Choroid plexus epithelial cell (primary cell): ENCODE measurements around the gene KMT5B.

Source experiments
- DNase-seq: peaks from one replicate; pipeline ENCODE4 v3.0.0-alpha.2; 2010; ENCODE audit warnings: low read depth
- H3K4me3 ChIP-seq: 2 replicates; pipeline ENCODE4 v1.5.1; 2011; ENCODE audit warnings: low read depth, mild to moderate bottlenecking, control low read depth, low read length, moderate library complexity
- TF ChIP-seq, protein P1 (sequence below): conservative IDR thresholded peaks from 2 replicates; pipeline ENCODE4 v1.5.1; 2011; ENCODE audit warnings: low read depth, mild to moderate bottlenecking, control low read depth, inconsistent platforms, low read length, moderate library complexity

KMT5B gene

DNA sequence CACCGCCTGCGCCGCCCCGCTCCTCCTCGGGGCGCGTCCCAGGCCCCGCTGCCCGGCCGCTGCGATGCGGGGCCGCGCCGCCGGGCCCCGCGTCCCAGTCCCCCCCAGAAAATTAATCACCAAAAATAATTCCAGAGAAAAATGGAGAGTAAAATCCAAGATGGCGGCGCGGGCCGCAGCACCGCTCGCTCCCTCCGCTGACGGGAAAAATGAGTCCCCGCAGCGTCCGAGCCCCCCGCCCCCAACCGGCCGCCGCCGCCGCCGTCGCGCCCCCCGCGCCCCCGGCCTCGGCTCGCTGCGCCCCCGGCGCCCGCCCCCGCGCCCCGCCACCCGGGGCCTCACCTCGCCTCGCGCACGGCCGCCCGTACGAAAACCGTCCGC is at the start of gene KMT5B:
Gene KMT5B (minus strand): TSS at position 162 of the 381 bp plus-strand sequence. CDS start 23,220 bp downstream, outside the sequence.
- peak; percentile 68 for DNase-seq
- peak within 1 kb of the TSS; percentile 95 for H3K4me3 ChIP-seq
- TF ChIP-seq, protein P1, sequence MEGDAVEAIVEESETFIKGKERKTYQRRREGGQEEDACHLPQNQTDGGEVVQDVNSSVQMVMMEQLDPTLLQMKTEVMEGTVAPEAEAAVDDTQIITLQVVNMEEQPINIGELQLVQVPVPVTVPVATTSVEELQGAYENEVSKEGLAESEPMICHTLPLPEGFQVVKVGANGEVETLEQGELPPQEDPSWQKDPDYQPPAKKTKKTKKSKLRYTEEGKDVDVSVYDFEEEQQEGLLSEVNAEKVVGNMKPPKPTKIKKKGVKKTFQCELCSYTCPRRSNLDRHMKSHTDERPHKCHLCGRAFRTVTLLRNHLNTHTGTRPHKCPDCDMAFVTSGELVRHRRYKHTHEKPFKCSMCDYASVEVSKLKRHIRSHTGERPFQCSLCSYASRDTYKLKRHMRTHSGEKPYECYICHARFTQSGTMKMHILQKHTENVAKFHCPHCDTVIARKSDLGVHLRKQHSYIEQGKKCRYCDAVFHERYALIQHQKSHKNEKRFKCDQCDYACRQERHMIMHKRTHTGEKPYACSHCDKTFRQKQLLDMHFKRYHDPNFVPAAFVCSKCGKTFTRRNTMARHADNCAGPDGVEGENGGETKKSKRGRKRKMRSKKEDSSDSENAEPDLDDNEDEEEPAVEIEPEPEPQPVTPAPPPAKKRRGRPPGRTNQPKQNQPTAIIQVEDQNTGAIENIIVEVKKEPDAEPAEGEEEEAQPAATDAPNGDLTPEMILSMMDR: no peak

DNA sequence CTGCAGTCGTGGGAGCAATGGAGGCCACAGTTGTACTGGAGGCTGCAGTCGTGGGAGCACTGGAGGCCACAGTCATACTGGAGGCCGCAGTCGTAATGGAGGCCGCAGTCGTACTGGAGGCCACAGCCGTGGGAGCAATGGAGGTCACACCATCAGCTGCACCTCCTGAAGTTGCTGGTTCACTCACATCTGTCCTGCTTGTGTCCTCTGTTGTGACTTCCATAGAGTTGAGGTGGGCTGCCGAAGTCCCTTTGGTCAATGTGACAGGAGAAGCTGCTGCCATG is 49.4 kb upstream of the KMT5B start:
- DNase-seq: no peak
- TF ChIP-seq, protein P1: no peak
- H3K4me3 ChIP-seq: no peak overlapping the region

DNA sequence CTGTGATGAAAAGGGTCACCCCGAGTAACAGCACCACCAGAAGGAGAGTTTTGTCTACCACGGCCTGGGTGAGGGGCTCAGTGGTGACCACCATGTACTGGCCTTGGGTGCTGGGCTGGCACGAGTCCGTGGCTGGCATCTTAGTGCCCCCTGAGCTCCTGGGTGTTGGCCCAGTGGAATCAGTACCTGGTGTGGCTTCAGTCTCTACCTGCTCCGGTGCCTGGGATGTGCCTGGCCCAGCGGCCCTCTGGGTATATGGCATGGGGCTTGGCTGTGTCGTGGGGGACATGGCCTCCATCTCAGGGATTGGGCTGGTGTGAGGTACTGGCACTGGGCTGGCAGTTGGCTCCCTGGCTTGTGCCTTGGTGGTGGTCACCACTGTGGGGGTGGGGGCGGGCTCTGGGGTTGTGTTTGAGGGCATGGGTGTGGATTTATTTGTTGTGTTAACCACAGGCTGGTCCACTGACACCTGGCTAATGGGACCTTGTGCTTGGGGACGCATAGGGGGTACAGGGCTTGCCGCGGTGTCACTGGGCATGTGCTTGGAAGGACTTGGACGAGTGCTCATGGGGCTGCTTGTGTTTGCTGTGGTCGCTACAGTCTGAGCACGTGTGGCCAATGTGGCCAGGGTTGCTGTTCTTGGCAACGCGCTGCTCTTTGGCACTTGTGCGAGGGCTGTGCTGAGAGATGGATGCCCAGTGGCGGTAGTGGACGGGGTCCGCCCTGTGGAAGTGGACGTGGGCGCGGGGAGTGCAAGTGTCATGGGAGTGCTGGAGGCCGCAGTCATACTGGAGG is 48.9 kb upstream of the KMT5B start:
- no peak for DNase-seq
- no peak overlapping the region for H3K4me3 ChIP-seq
- TF ChIP-seq, protein P1: no peak

DNA sequence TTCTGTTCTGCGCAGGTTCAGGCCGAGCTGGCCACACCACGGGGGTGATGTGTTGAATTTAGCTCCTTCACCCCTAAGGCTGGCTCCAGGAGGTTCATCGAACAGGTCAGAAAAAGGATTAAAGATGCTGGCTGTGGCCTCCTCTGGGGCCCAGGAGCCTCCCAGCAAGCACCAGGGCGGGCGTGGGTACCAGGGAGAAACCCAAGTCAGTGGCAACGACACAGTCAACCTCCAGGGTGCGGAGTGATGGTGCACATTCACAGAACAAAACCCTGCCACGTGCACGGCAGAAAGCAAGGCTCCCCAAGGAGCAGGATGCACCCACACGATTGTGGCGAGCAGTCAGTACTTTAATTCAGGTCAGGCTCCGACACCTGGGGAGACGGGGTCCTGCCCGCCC is 47.9 kb upstream of the KMT5B start:
- TF ChIP-seq, protein P1: no peak
- DNase-seq: no peak

DNA sequence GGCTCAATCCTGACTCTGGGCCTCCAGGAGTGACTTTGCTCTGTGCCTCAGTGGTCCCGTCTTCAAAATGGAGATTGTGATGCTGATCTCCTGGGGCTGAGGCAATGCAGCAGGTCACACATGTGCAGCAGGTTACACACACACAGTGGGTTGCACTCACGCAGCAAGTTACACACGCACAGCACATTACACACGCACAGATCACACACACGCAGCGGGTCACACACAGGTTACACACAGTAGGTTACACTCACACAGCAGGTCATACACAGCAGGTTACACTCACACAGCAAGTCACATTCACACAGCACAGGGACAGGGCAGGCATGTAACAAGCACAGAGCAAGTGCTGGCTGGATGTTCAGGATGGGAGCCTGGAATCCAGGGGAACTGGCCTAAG is 47.4 kb upstream of the KMT5B start:
- TF ChIP-seq, protein P1: no peak
- DNase-seq: no peak
- no peak overlapping the region for H3K4me3 ChIP-seq

More for the DNA sequence above, 47.9 kb upstream of the KMT5B start:
- no peak overlapping the region for H3K4me3 ChIP-seq

DNA sequence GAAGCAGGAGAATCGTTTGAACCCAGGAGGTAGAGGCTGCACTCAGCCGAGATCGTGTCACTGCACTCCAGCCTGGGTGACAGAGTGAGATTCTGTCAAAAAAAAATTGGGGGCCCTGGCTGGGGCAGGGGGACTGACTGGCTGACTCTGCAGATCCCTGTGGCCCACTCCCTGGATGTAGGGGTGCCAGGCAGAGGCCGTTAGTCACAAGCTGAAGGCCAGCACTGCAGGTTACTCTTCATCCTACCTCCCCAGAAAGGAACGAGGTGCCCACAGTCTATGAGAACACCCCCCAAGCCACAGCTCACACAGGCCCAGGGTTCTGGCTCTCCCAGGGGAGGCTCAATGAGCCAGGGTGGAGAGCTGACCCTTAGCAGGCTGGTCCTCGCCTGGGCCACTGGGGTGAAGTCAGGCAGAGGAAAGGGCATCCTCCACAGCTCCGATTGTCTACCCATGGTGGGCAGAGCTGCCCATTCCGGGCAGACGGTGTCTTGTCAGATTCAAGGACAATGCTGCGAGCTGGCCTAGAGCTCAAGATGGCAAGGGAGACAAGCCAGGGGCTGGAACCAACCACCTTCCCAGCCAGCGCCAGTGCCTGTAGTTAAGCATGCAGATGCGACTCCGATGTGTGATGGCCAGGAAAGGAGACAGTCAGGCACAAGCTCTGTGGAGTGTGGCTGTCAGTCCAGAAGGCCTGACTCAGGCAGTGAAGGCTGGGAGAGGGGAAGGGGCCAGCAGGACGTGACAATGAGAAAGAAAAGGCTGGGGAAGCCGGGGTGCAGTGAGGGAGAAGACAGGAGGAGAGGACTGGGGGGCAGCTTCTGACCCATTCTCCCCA is 46.2 kb upstream of the KMT5B start:
- DNase-seq: no peak
- TF ChIP-seq, protein P1: no peak
- H3K4me3 ChIP-seq: no peak overlapping the region
